MM.1S (cell line): ENCODE results near the gene BCAS3.

ENCODE experiments used
- DNase-seq: peaks from one replicate; pipeline ENCODE4 v3.0.0-alpha.2; 2015
- H2AFZ ChIP-seq: fragments of 300-600 bp; sonication (generic); 2 replicates; pipeline ENCODE4 v1.6.0; 2016; ENCODE audit warnings: antibody characterized with exemption, low read length
- H3F3A ChIP-seq: fragments of 300-600 bp; sonication (generic); 2 replicates; pipeline ENCODE4 v1.6.1; 2016; ENCODE audit warnings: mild to moderate bottlenecking, antibody characterized with exemption, low read length, moderate library complexity, mixed read lengths; ENCODE audit not compliant: insufficient read depth
- H3K27ac ChIP-seq: fragments of 300-600 bp; sonication (generic); 2 replicates; pipeline ENCODE4 v1.5.1; 2016; ENCODE audit warnings: mild to moderate bottlenecking, low read length
- H3K27me3 ChIP-seq: fragments of 300-600 bp; sonication (generic); replicated peaks from 2 replicates; pipeline ENCODE4 v1.6.0; 2016; ENCODE audit warnings: low read length; ENCODE audit not compliant: insufficient read depth
- H3K36me3 ChIP-seq: fragments of 300-600 bp; sonication (generic); replicated peaks from 2 replicates; pipeline ENCODE4 v1.6.1; 2016; ENCODE audit warnings: mild to moderate bottlenecking, low read length, mixed read lengths; ENCODE audit not compliant: insufficient read depth
- H3K4me1 ChIP-seq: fragments of 300-600 bp; sonication (generic); 2 replicates; pipeline ENCODE4 v1.6.1; 2016; ENCODE audit warnings: low read length, mixed read lengths
- H3K4me2 ChIP-seq: fragments of 300-600 bp; sonication (generic); 2 replicates; pipeline ENCODE4 v1.6.0; 2016; ENCODE audit warnings: low read depth, low read length
- H3K4me3 ChIP-seq: fragments of 300-600 bp; sonication (generic); 2 replicates; pipeline ENCODE4 v1.5.1; 2016; ENCODE audit warnings: low read length, mixed read lengths
- H3K79me2 ChIP-seq: fragments of 300-600 bp; sonication (generic); 2 replicates; pipeline ENCODE4 v1.6.1; 2016; ENCODE audit warnings: mixed run types, low read length, mixed read lengths
- H3K9ac ChIP-seq: fragments of 300-600 bp; sonication (generic); 2 replicates; pipeline ENCODE4 v1.6.1; 2016; ENCODE audit warnings: low read length, mixed read lengths
- H3K9me2 ChIP-seq: fragments of 300-600 bp; sonication (generic); replicated peaks from 2 replicates; pipeline ENCODE4 v1.6.1; 2016; ENCODE audit warnings: mild to moderate bottlenecking, low read length, mixed read lengths; ENCODE audit not compliant: insufficient read depth
- H3K9me3 ChIP-seq: fragments of 300-600 bp; sonication (generic); replicated peaks from 2 replicates; pipeline ENCODE4 v1.6.1; 2016; ENCODE audit warnings: mild to moderate bottlenecking, low read length, mixed read lengths; ENCODE audit not compliant: insufficient read depth
- H4K20me1 ChIP-seq: fragments of 300-600 bp; sonication (generic); 2 replicates; pipeline ENCODE4 v1.6.1; 2016; ENCODE audit warnings: mild to moderate bottlenecking, low read length, moderate library complexity, mixed read lengths; ENCODE audit not compliant: insufficient read depth
- CTCF ChIP-seq: fragments of 300-600 bp; sonication (generic); IDR thresholded peaks from 2 replicates; pipeline ENCODE4 v1.5.1; 2016; ENCODE audit warnings: antibody characterized with exemption, low read length, mixed read lengths
- EZH2 ChIP-seq: fragments of 300-600 bp; sonication (generic); optimal IDR thresholded peaks from 2 replicates; pipeline ENCODE3; 2017; ENCODE audit warnings: low read depth, mild to moderate bottlenecking, antibody characterized with exemption, low read length, mixed read lengths
- EZH2phosphoT487 ChIP-seq: fragments of 300-600 bp; sonication (generic); IDR thresholded peaks from 2 replicates; pipeline ENCODE4 v1.6.1; 2018; ENCODE audit warnings: antibody characterized with exemption, low read length

BCAS3 gene

GRCh38 chr17:61196302-61196704, 518.7 kb downstream of the BCAS3 start:
- H2AFZ ChIP-seq: no peak overlapping the region
- no peak overlapping the region for H3K4me2 ChIP-seq
- H3F3A ChIP-seq: no peaks in the 10 kb centered on the region
- no peak overlapping the region for H3K27ac ChIP-seq
- H3K4me3 ChIP-seq: no peak overlapping the region
- no peaks in the 10 kb centered on the region for H4K20me1 ChIP-seq
- no peaks in the 10 kb centered on the region for H3K36me3 ChIP-seq
- no peaks in the 10 kb centered on the region for H3K79me2 ChIP-seq
- no peaks in the 10 kb centered on the region for H3K9me3 ChIP-seq
- DNase-seq: no peak
- H3K9me2 ChIP-seq: no peaks in the 10 kb centered on the region
- no peaks in the 10 kb centered on the region for H3K4me1 ChIP-seq
- TF ChIP-seq EZH2: no peak
- no peak for TF ChIP-seq CTCF
- TF ChIP-seq EZH2phosphoT487: no peak
- no peak overlapping the region for H3K9ac ChIP-seq
- H3K27me3 ChIP-seq: no peaks in the 10 kb centered on the region

DNA sequence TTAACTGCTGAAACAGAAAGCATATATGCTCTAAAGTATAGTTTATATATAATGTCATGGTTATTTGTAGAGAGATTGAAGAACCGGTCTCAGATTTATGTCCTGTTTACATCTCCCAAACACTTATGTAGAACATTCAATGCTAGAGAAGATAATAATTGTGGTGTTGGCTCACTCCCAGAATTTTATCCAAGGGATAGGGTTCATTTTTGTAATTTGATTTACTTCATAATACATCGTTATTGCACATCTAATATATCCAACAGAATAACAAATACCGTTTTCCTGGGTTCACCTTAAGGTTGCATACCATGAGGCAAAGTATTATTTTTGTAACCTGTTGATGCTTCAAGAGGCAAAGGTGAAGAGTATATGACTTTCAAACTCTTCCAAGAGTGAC, 519.1 kb downstream of the BCAS3 start:
- Histone ChIP-seq H2AFZ (no peak overlapping the region), H3K4me2 (no peak overlapping the region), H3K9me2 (no peaks in the 10 kb centered on the region), H3K4me3 (no peak overlapping the region), H3K27me3 (no peaks in the 10 kb centered on the region), H3F3A (no peaks in the 10 kb centered on the region), H3K36me3 (no peaks in the 10 kb centered on the region), H3K9me3 (no peaks in the 10 kb centered on the region), H4K20me1 (no peaks in the 10 kb centered on the region), H3K4me1 (no peaks in the 10 kb centered on the region), H3K9ac (no peak overlapping the region), H3K27ac (no peak overlapping the region), H3K79me2 (no peaks in the 10 kb centered on the region)
- DNase-seq: no peak
- no peak for TF ChIP-seq CTCF
- no peak for TF ChIP-seq EZH2

GRCh38 chr17:61199431-61200338, 522.0 kb downstream of the BCAS3 start:
- no peaks in the 10 kb centered on the region for H3K79me2 ChIP-seq

More at GRCh38 chr17:61199431-61200338, 522.0 kb downstream of the BCAS3 start:
- Histone ChIP-seq H3F3A (no peaks in the 10 kb centered on the region), H2AFZ (no peak overlapping the region), H3K9ac (no peak overlapping the region), H3K4me1 (no peaks in the 10 kb centered on the region), H3K27ac (no peak overlapping the region), H3K9me2 (no peaks in the 10 kb centered on the region), H3K4me2 (no peak overlapping the region), H3K9me3 (no peaks in the 10 kb centered on the region), H3K27me3 (no peaks in the 10 kb centered on the region), H3K36me3 (no peaks in the 10 kb centered on the region), H3K4me3 (no peak overlapping the region), H4K20me1 (no peaks in the 10 kb centered on the region)
- TF ChIP-seq CTCF (no peak), EZH2phosphoT487 (no peak), EZH2 (no peak)
- no peak for DNase-seq
